Central memory CD8-positive, alpha-beta T cell (primary cell): ENCODE results near the gene TFDP1.

Experiments
- ATAC-seq: fragments of 150-1000 bp; cut with Tn5 transposase; replicated peaks from 2 replicates; pipeline ENCODE4 v1.10.0; 2022; ENCODE audit warnings: mild to moderate bottlenecking, moderate FRiP score, moderate number of reproducible peaks; ENCODE audit not compliant: poor library complexity, severe bottlenecking; ENCODE audit errors: extremely low read depth
- DNase-seq, 2 donors: peaks; one replicate each; pipeline ENCODE4 v3.0.0; 2021; ENCODE audit warnings: low spot score in 2 of 2
- H3K27ac Mint-ChIP-seq: one replicate; pipeline ENCODE4 v1.8.0; 2022; ENCODE audit warnings: low read depth, mild to moderate bottlenecking, moderate library complexity, mixed read lengths
- H3K27me3 Mint-ChIP-seq: one replicate; pipeline ENCODE4 v1.8.0; 2022; ENCODE audit warnings: mixed read lengths
- H3K36me3 Mint-ChIP-seq: one replicate; pipeline ENCODE4 v1.8.0; 2022; ENCODE audit warnings: mild to moderate bottlenecking, moderate library complexity, mixed read lengths; ENCODE audit not compliant: insufficient read depth
- H3K4me1 Mint-ChIP-seq: one replicate; pipeline ENCODE4 v1.8.0; 2022; ENCODE audit warnings: mixed read lengths
- H3K4me3 Mint-ChIP-seq: one replicate; pipeline ENCODE4 v1.8.0; 2022; ENCODE audit warnings: mild to moderate bottlenecking, moderate library complexity, mixed read lengths
- H3K9me3 Mint-ChIP-seq: one replicate; pipeline ENCODE4 v1.8.0; 2022; ENCODE audit warnings: mixed read lengths

Gene TFDP1

GRCh38 chr13:113651511-113652403, 67.2 kb downstream of the TFDP1 start:
- ATAC-seq (no peak), DNase-seq (no peak)
- no peak overlapping the region for H3K27ac Mint-ChIP-seq
- H3K36me3 Mint-ChIP-seq: peaks cover 1% of the 10 kb centered on the region
- H3K27me3 Mint-ChIP-seq: no peaks in the 10 kb centered on the region
- no peak overlapping the region for H3K4me3 Mint-ChIP-seq
- H3K9me3 Mint-ChIP-seq: no peaks in the 10 kb centered on the region
- peaks cover 18% of the 10 kb centered on the region for H3K4me1 Mint-ChIP-seq

- no peak for ATAC-seq
- no peaks in the 10 kb centered on the region for H3K27me3 Mint-ChIP-seq
- H3K4me1 Mint-ChIP-seq: peaks cover 16% of the 10 kb centered on the region
- H3K4me3 Mint-ChIP-seq: peak overlapping the region; percentile 36
- no peaks in the 10 kb centered on the region for H3K9me3 Mint-ChIP-seq
- peaks cover 1% of the 10 kb centered on the region for H3K36me3 Mint-ChIP-seq
- no peak for DNase-seq
- H3K27ac Mint-ChIP-seq: peak overlapping the region; percentile 70
Measured at GRCh38 chr13:113652404-113653263, 68.1 kb downstream of the TFDP1 start.

GRCh38 chr13:113653264-113654174, 69.0 kb downstream of the TFDP1 start:
- Mint-ChIP-seq H3K9me3 (no peaks in the 10 kb centered on the region), H3K36me3 (peaks cover 1% of the 10 kb centered on the region), H3K4me3 (peak overlapping the region; percentile 51), H3K27ac (peak overlapping the region; percentile 70), H3K27me3 (no peaks in the 10 kb centered on the region), H3K4me1 (peaks cover 16% of the 10 kb centered on the region)
- ATAC-seq (peak; percentile 59), DNase-seq (no peak)

- Mint-ChIP-seq H3K4me1 (peaks cover 16% of the 10 kb centered on the region), H3K36me3 (peaks cover 1% of the 10 kb centered on the region), H3K9me3 (no peaks in the 10 kb centered on the region), H3K27me3 (no peaks in the 10 kb centered on the region), H3K4me3 (peak overlapping the region; percentile 51), H3K27ac (no peak overlapping the region)
- ATAC-seq: no peak
- no peak for DNase-seq
Measured at GRCh38 chr13:113654175-113654560, 69.6 kb downstream of the TFDP1 start.

DNA sequence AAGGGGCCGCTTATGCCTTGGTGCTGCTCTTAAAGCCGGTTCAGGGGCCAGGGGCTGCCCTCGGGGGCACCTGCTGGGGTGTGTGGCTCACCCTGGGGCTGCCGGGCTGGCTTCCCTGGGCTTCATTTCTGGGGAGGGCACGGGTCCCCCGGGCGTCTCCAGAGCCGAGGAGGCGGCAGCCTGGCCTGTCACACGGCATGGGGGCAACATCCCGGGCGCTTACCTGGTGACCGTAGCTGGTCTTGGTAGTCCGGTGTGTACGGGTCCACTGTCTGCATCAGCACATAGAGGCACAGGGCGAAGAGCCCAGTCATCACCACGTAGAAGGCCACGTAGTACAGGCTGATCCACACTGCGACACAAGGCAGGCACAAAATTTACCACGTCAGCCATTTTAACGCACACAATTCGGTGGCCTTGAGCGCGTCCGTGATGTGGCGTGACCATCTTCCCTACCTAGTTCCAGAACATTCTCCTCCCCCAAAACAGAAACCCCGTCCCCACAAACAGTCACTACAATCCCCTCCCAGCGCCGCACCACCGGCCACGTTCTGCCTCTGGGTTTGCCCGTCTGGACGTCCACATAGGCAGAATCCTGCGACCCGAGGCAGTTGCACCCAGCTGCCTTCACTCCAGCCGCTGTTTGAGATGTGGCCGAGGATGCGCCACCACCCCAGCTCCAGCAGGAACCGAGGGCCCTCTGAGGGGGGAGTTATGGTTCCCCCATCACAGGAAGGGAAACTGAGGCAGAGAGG, 70.2 kb downstream of the TFDP1 start:
- no peak for DNase-seq
- Mint-ChIP-seq H3K9me3 (no peaks in the 10 kb centered on the region), H3K27me3 (no peaks in the 10 kb centered on the region), H3K27ac (no peak overlapping the region), H3K4me3 (no peak overlapping the region), H3K4me1 (peaks cover 16% of the 10 kb centered on the region), H3K36me3 (peaks cover 1% of the 10 kb centered on the region)
- ATAC-seq: no peak

DNA sequence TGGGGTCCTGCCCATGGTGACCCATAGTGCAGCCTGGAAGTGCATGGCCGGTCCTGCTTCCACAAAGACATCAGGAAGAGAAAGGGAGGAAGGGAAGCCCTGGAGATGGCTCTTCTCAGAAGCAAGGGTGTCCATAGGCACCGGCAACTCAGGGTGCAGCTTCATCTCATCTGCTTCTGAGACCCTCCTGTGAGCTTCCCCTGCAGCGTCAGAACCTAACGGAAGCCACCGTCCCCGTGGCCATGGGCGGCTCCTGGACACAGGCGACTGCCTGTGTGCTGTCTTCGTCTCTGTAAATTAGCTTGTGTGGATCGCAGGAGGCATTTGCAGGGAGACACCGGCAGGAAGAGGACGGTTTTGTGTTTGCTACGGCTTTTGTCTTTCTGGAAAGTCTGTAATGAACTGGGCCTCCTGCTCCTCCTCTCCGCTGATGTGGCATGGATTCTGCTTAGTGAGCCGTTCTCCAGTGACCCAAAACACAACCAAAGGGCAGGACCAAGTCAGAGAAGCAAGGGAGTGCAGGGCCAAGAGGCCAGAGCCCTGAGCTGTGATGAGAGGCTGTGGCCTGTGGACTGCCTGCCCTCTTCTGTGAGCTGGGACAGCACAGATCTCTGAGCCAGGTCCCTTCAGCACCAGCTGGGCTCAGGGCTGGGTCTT, 70.9 kb downstream of the TFDP1 start:
- Mint-ChIP-seq H3K4me1 (peaks cover 16% of the 10 kb centered on the region), H3K36me3 (peaks cover 1% of the 10 kb centered on the region), H3K27me3 (no peaks in the 10 kb centered on the region), H3K9me3 (peaks cover under 1% of the 10 kb centered on the region), H3K4me3 (no peak overlapping the region), H3K27ac (no peak overlapping the region)
- DNase-seq (no peak), ATAC-seq (no peak)

DNA sequence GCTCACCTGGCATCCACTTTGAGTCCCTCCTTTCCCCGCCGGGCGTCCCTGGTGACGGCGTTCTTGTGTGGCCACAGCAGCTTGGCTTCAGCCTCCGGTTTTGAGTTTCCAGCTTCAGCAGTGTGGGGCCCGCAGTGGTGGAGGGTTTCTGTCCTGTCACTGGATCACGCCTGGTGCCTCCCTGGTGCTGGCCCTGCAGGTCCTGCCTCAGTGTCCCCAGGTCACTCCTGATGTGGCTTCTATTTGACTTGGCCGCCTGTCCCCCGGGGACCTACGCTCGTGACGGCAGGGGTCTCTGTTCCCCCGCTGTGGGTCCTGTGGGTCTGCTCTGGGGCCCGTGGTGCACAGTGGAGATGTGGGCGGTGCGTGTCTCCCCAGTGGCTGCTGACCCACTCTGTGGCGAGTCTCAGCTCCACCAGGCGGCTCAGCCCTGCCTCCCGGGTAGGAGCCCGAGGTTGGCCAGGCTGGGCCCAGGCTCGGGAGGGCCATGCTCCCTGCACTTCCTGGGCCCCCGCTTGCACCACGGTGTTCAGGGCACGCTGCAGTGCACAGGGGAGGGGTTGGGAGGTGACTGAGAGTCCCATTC, 71.5 kb downstream of the TFDP1 start:
- Mint-ChIP-seq H3K4me1 (peaks cover 16% of the 10 kb centered on the region), H3K27me3 (no peaks in the 10 kb centered on the region), H3K9me3 (peaks cover 6% of the 10 kb centered on the region), H3K4me3 (no peak overlapping the region), H3K27ac (no peak overlapping the region), H3K36me3 (peaks cover 1% of the 10 kb centered on the region)
- no peak for ATAC-seq
- DNase-seq: no peak

- no peak for ATAC-seq
- no peak overlapping the region for H3K4me3 Mint-ChIP-seq
- H3K27ac Mint-ChIP-seq: no peak overlapping the region
Measured at GRCh38 chr13:113656831-113657671, 72.5 kb downstream of the TFDP1 start.

GRCh38 chr13:113657851-113658741, 73.5 kb downstream of the TFDP1 start, which contains the start of gene ATP4B:
ATP4B (minus strand) TSS chr13:113658198; CDS start chr13:113658144, 54 bp downstream.
- ATAC-seq (no peak), DNase-seq (no peak)
- Mint-ChIP-seq H3K27ac (no peak within 1 kb of the TSS), H3K9me3 (peaks cover 13% of the 10 kb centered on the region), H3K4me3 (no peak within 1 kb of the TSS), H3K4me1 (peaks cover 12% of the 10 kb centered on the region), H3K36me3 (peaks cover 1% of the 10 kb centered on the region), H3K27me3 (no peaks in the 10 kb centered on the region)

More at GRCh38 chr13:113656831-113657671, 72.5 kb downstream of the TFDP1 start:
- DNase-seq: no peak
- Mint-ChIP-seq H3K27me3 (no peaks in the 10 kb centered on the region), H3K4me1 (peaks cover 16% of the 10 kb centered on the region), H3K36me3 (peaks cover 1% of the 10 kb centered on the region), H3K9me3 (peaks cover 11% of the 10 kb centered on the region)

DNA sequence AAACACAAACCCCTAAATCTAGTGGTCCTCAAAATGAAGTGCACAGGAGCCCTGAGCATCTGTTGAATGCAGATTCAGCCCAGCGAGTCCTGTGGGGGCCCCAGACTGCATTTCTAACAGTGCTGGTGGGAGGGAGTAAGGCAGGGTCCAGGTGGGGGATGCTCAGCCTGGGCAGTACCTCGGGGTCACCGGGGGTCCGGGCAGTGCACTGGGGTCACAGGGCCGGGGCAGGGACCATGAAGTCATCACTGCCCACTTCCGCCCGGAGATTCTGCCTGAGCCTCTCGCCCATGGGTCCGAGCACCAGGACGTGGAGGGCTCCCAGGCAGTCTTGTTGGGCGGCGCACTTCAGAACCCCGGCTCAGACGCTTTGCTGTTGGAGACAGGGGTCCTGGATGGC, 74.3 kb downstream of the TFDP1 start:
- ATAC-seq: no peak
- H3K36me3 Mint-ChIP-seq: no peaks in the 10 kb centered on the region
- no peak overlapping the region for H3K27ac Mint-ChIP-seq
- no peak for DNase-seq
- H3K27me3 Mint-ChIP-seq: no peaks in the 10 kb centered on the region
- H3K9me3 Mint-ChIP-seq: peaks cover 13% of the 10 kb centered on the region
- H3K4me3 Mint-ChIP-seq: no peak overlapping the region
- peaks cover 5% of the 10 kb centered on the region for H3K4me1 Mint-ChIP-seq
